Bronchial epithelial cell (primary cell): ENCODE data around the gene TOP1. TPM values are rescaled to one million over a fixed set of nuclear protein-coding genes. Genes with fewer than 3 reads are reported as not detected.
A peak's percentile ranks its signal among the peaks of the same experiment; 100 is the strongest.

Source experiments
- DNase-seq: peaks from one replicate; pipeline ENCODE4 v3.0.0-alpha.2; 2010; ENCODE audit warnings: low read depth
- FAIRE-seq: peaks from 2 replicates; lab custom pipeline; 2011; peaks lifted over from hg19 to GRCh38; lab: Jason Lieb, UNC
- H3K27me3 ChIP-seq: 2 replicates; pipeline ENCODE4 v1.5.1; 2011; ENCODE audit warnings: low read length; ENCODE audit not compliant: control insufficient read depth, insufficient read depth
- H3K36me3 ChIP-seq: 2 replicates; pipeline ENCODE4 v1.5.1; 2011; ENCODE audit warnings: low read length; ENCODE audit not compliant: control insufficient read depth, insufficient read depth
- H3K4me3 ChIP-seq: 2 replicates; pipeline ENCODE4 v1.5.1; 2011; ENCODE audit warnings: mild to moderate bottlenecking, low read depth, low read length, control low read depth
- total RNA-seq: library from RNA; depleted of rRNA; stranded (reverse); fragments of >200 nt; gene quantifications from 2 replicates; pipeline ENCODE4 v1.2.1, GENCODE V29; 2014
- TF ChIP-seq, protein P1 (sequence below): IDR thresholded peaks from 2 replicates; pipeline ENCODE4 v1.5.1; 2011; ENCODE audit warnings: mild to moderate bottlenecking, moderate library complexity, low read length, control low read depth, inconsistent platforms; ENCODE audit not compliant: insufficient read depth, severe bottlenecking

Gene TOP1
- 18.2 and 37.5 TPM in 2 replicates for total RNA-seq

DNA sequence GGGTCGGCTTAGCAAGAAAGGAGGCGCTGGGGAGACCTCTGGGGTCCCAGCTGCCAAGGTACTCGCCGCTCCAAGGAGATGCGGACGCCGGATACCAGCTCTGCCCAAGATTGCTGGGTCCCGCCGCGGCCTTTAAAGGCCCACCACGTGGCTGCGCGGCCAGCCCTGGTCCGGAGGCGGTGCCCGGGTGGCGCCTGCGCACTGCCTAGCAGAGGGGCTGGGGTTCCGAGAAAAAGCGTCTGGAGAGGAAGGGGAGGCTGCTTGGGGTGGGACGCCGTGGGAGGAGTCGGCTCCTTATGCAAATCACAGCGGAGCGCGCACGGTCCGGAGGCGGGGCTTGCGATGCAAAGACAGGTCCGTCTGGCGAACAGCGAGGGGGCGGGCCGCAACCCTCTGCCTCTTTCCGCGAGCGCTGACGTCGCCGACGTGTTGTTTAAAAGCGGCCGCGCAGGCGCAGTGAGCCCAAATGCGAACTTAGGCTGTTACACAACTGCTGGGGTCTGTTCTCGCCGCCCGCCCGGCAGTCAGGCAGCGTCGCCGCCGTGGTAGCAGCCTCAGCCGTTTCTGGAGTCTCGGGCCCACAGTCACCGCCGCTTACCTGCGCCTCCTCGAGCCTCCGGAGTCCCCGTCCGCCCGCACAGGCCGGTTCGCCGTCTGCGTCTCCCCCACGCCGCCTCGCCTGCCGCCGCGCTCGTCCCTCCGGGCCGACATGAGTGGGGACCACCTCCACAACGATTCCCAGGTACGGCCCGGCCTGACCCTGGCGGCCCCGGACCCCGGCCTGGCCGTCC lies at the start of gene TOP1:
Gene TOP1, plus strand, starts transcription at position 464 of the 791 bp plus-strand sequence. Its CDS starts 246 bp downstream, at position 710.
- no peaks in the 10 kb centered on the region for H3K36me3 ChIP-seq
- peak; percentile 97 for DNase-seq
- H3K4me3 ChIP-seq = peak within 1 kb of the TSS; percentile 92
- H3K27me3 ChIP-seq = no peaks in the 10 kb centered on the region
- no peak for FAIRE-seq
- TF ChIP-seq, protein P1, sequence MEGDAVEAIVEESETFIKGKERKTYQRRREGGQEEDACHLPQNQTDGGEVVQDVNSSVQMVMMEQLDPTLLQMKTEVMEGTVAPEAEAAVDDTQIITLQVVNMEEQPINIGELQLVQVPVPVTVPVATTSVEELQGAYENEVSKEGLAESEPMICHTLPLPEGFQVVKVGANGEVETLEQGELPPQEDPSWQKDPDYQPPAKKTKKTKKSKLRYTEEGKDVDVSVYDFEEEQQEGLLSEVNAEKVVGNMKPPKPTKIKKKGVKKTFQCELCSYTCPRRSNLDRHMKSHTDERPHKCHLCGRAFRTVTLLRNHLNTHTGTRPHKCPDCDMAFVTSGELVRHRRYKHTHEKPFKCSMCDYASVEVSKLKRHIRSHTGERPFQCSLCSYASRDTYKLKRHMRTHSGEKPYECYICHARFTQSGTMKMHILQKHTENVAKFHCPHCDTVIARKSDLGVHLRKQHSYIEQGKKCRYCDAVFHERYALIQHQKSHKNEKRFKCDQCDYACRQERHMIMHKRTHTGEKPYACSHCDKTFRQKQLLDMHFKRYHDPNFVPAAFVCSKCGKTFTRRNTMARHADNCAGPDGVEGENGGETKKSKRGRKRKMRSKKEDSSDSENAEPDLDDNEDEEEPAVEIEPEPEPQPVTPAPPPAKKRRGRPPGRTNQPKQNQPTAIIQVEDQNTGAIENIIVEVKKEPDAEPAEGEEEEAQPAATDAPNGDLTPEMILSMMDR = no peak

DNA sequence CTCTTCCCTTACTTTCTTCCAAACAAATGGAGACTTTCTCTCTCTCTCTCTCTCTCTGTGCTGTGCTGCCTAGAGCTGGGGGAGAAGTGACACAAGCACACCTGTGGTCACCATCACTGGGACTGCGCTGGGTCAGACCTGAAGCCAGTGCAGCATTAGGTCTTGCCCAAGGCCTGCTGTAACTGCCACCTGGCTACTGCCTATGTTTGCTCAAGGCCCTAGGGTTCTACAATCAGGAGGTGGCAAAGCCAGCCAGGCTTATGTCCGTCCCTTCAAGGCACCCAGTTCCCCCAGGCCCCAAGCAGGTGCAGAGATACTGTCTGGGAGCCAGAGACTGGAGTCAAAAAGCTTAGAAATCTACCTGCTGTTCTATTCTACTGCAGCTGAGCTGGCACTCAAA lies 49.4 kb upstream of the TOP1 start:
- Histone ChIP-seq H3K4me3 (no peak overlapping the region), H3K27me3 (no peaks in the 10 kb centered on the region), H3K36me3 (no peaks in the 10 kb centered on the region)
- FAIRE-seq (no peak), DNase-seq (no peak)
- TF ChIP-seq, protein P1 = no peak

DNA sequence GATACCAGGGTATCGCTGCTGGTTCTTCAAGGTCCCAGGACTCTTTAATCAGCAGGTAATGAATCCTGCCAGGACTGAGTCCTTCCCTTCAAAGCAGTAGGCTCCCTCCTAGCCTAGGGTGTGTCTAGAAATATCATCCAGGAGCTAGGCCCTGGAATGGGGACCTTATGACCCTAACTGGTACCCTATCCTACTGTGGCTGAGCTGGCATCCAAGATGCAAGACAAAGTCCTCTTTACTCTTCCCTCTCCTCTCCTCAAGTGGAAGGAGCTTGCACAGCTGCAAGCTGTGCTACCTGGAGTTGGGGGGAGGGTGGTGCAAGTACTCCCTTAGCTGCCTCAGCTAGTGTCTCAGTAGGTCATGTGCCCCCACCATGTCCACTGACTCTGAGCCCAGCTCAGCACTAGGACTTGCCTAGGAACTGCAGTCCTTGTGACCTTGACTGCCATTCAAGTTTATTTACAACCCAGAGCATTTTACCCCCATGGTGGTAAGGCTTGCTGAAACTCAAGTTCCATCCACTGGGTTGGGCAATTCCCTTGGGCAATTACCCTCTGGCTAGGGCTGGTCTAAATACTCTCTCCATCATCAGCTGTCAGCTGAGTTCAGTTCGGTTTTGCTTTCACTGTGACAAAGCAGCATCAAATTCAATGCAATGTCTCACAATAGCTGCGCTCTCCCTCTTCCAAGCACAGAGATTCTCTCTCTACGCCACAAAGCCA lies 48.4 kb upstream of the TOP1 start:
- TF ChIP-seq, protein P1 = no peak
- Histone ChIP-seq H3K27me3 (no peaks in the 10 kb centered on the region), H3K36me3 (no peaks in the 10 kb centered on the region), H3K4me3 (no peak overlapping the region)
- no peak for FAIRE-seq
- no peak for DNase-seq

DNA sequence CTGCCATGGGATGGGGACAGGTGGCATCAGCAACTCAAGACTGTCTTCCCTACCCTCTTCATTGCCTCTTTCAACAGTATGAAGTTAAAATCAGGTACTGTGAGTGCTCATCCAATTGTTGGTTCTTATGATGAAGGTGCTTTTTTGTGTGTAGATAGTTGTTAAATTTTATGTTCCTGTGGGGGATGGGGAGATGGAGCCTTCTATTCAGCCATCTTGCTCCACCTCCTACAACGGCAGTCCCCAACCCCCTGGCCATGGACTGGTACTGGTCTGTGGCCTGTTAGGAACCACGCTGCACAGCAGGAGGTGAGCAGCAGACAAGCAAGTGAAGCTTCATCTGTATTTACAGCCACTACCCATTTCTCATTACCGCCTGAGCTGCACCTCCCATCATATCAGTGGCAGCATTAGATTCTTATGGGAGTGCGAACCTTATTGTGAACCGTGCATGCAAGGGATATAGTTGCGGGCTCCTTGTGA lies 47.8 kb upstream of the TOP1 start:
- FAIRE-seq (no peak), DNase-seq (no peak)
- H3K4me3 ChIP-seq = no peak overlapping the region
- H3K27me3 ChIP-seq = no peaks in the 10 kb centered on the region
- TF ChIP-seq, protein P1 = no peak
- no peaks in the 10 kb centered on the region for H3K36me3 ChIP-seq

DNA sequence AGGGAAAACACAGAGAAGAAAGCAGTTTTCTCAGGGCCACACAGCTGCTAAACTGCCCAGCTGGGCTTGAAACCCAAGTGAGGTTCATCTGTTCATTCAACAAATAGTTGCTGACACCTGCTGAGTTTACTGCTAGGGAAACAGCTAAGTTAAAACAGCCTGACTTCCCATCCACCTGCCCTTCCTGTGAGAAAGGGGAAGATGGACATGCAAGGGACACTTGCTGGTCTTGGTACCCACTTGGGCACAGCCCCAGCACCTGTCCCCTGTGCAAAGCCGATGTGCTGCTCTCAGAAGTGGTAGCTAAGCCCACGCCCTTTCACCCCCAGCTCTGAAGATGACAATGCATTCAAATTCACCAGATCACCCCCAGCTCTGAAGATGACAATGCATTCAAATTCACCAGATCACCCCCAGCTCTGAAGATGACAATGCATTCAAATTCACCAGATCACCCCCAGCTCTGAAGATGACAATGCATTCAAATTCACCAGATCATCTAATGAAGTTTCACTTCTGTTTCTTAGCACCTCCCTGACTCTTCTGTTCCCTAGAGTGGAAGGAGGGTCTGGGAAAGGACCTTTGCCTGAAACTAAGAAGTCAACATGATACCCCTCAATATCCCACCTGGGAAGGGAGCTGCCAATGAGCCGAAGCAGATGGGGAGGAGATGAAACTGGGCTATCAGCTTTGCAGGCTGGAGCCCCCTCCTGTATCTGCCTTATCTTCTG lies 46.0 kb upstream of the TOP1 start:
- DNase-seq = no peak
- no peaks in the 10 kb centered on the region for H3K27me3 ChIP-seq
- FAIRE-seq = no peak
- H3K36me3 ChIP-seq = no peaks in the 10 kb centered on the region
- H3K4me3 ChIP-seq = no peak overlapping the region
- TF ChIP-seq, protein P1 = no peak
